Central memory CD8-positive, alpha-beta T cell (primary cell): Measurements from ENCODE around the gene AK4.

Experiments used
- ATAC-seq: fragments of 150-1000 bp; cut with Tn5 transposase; replicated peaks from 2 replicates; pipeline ENCODE4 v1.10.0; 2022; ENCODE audit warnings: mild to moderate bottlenecking, moderate FRiP score, moderate number of reproducible peaks; ENCODE audit not compliant: poor library complexity, severe bottlenecking; ENCODE audit errors: extremely low read depth
- DNase-seq, 2 donors: peaks; one replicate each; pipeline ENCODE4 v3.0.0; 2021; ENCODE audit warnings: low spot score in 2 of 2
- H3K27ac Mint-ChIP-seq: one replicate; pipeline ENCODE4 v1.8.0; 2022; ENCODE audit warnings: low read depth, mild to moderate bottlenecking, moderate library complexity, mixed read lengths
- H3K27me3 Mint-ChIP-seq: one replicate; pipeline ENCODE4 v1.8.0; 2022; ENCODE audit warnings: mixed read lengths
- H3K36me3 Mint-ChIP-seq: one replicate; pipeline ENCODE4 v1.8.0; 2022; ENCODE audit warnings: mild to moderate bottlenecking, moderate library complexity, mixed read lengths; ENCODE audit not compliant: insufficient read depth
- H3K4me1 Mint-ChIP-seq: one replicate; pipeline ENCODE4 v1.8.0; 2022; ENCODE audit warnings: mixed read lengths
- H3K4me3 Mint-ChIP-seq: one replicate; pipeline ENCODE4 v1.8.0; 2022; ENCODE audit warnings: mild to moderate bottlenecking, moderate library complexity, mixed read lengths
- H3K9me3 Mint-ChIP-seq: one replicate; pipeline ENCODE4 v1.8.0; 2022; ENCODE audit warnings: mixed read lengths

Gene AK4

GRCh38 chr1:65172936-65173690 lies 25.1 kb downstream of the AK4 start:
- H3K4me1 Mint-ChIP-seq: no peaks in the 10 kb centered on the region
- H3K36me3 Mint-ChIP-seq: no peaks in the 10 kb centered on the region
- H3K9me3 Mint-ChIP-seq: no peaks in the 10 kb centered on the region
- ATAC-seq (no peak), DNase-seq (no peak)
- H3K4me3 Mint-ChIP-seq: no peak overlapping the region
- no peak overlapping the region for H3K27ac Mint-ChIP-seq
- peaks cover 56% of the 10 kb centered on the region for H3K27me3 Mint-ChIP-seq

- Mint-ChIP-seq H3K27me3 (peaks cover 53% of the 10 kb centered on the region), H3K9me3 (no peaks in the 10 kb centered on the region), H3K4me1 (no peaks in the 10 kb centered on the region), H3K4me3 (no peak overlapping the region), H3K27ac (no peak overlapping the region), H3K36me3 (peaks cover 2% of the 10 kb centered on the region)
- ATAC-seq: no peak
- DNase-seq: no peak
Measured at GRCh38 chr1:65174585-65174984, 26.6 kb downstream of the AK4 start.

DNA sequence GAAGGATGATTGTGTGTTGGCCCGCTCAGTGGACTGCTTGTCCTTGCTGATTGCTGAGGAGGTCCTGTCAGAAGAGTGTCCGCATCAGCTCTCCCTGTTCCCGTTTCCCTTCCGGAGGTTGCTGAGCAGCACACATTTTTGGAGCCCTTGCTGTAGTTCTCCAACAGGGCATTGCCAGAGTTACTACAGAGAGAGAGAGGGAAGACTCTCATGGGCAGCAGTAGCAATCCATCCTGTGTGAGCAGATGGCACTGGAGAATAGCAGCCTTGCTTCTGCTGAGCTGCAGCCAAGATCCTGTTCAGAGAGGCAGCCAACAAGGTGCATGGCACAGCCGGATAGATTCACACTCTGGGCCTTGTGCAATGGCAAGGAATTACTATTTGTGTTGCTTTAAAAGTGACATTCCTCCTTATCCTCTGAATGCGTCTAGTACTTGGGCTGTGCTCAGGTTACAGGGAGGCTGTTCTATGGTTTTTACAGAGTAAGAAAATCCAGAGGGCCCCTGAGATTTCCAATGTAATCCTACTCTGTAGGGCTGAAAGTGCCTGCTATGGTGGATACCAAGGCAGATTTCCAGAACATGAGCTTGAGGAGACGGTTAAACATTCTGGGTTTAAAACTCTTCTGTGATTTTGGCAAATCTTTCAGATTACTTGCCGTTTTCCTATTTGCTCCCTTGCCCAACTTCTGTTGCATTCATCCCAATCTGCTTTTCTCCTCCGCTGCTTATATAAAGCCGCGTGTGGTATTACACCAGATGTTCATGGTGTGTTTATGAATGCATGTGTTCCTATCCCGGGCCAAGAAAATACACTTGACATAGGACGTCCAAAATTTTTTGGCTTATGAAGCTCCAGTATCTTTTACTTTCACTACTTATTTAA lies 27.4 kb downstream of the AK4 start:
- Mint-ChIP-seq H3K36me3 (peaks cover 2% of the 10 kb centered on the region), H3K27me3 (peaks cover 50% of the 10 kb centered on the region), H3K4me3 (no peak overlapping the region), H3K4me1 (no peaks in the 10 kb centered on the region), H3K9me3 (no peaks in the 10 kb centered on the region), H3K27ac (no peak overlapping the region)
- no peak for ATAC-seq
- DNase-seq: no peak

GRCh38 chr1:65176056-65176450 lies 28.1 kb downstream of the AK4 start:
- Mint-ChIP-seq H3K27me3 (peaks cover 50% of the 10 kb centered on the region), H3K4me1 (no peaks in the 10 kb centered on the region), H3K27ac (no peak overlapping the region), H3K36me3 (peaks cover 2% of the 10 kb centered on the region), H3K9me3 (no peaks in the 10 kb centered on the region), H3K4me3 (no peak overlapping the region)
- DNase-seq: no peak
- ATAC-seq: no peak

- H3K36me3 Mint-ChIP-seq: peaks cover 2% of the 10 kb centered on the region
- no peaks in the 10 kb centered on the region for H3K9me3 Mint-ChIP-seq
- no peak for DNase-seq
- H3K4me3 Mint-ChIP-seq: no peak overlapping the region
- H3K4me1 Mint-ChIP-seq: no peaks in the 10 kb centered on the region
- peaks cover 50% of the 10 kb centered on the region for H3K27me3 Mint-ChIP-seq
- no peak overlapping the region for H3K27ac Mint-ChIP-seq
- ATAC-seq: no peak
Measured at GRCh38 chr1:65176591-65176990, 28.6 kb downstream of the AK4 start.

- no peak overlapping the region for H3K27ac Mint-ChIP-seq
- DNase-seq: no peak
- H3K27me3 Mint-ChIP-seq: peaks cover 50% of the 10 kb centered on the region
- peaks cover 2% of the 10 kb centered on the region for H3K36me3 Mint-ChIP-seq
- H3K4me3 Mint-ChIP-seq: no peak overlapping the region
- no peak for ATAC-seq
- no peaks in the 10 kb centered on the region for H3K4me1 Mint-ChIP-seq
- H3K9me3 Mint-ChIP-seq: no peaks in the 10 kb centered on the region
Measured at GRCh38 chr1:65177457-65177856, 29.5 kb downstream of the AK4 start.

DNA sequence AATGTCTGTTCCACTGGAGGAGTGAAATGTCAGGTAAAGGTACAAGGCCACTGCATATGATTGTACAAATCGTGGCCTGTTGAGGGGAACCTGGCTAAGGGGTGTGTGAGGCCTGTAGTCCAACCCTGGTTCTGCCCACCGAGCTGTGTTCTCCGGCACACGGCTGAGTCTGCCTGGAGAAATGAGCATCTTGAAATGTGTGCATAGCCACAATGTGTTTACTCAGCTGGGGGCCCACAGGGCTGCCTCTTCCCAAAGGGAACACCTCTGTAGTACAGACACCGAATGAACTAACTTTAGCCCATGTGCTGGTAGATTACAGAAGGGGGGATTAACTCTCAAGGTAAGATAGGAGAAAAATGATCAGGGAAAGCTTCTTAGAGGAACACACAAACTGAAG lies 30.2 kb downstream of the AK4 start:
- H3K27ac Mint-ChIP-seq: no peak overlapping the region

GRCh38 chr1:65179148-65179547 lies 31.1 kb downstream of the AK4 start:
- DNase-seq: no peak
- Mint-ChIP-seq H3K4me1 (no peaks in the 10 kb centered on the region), H3K27me3 (peaks cover 36% of the 10 kb centered on the region), H3K4me3 (no peak overlapping the region), H3K36me3 (peaks cover 2% of the 10 kb centered on the region), H3K27ac (no peak overlapping the region), H3K9me3 (no peaks in the 10 kb centered on the region)
- ATAC-seq: no peak

More for the DNA sequence above, 30.2 kb downstream of the AK4 start:
- H3K4me3 Mint-ChIP-seq: no peak overlapping the region
- no peaks in the 10 kb centered on the region for H3K9me3 Mint-ChIP-seq
- peaks cover 2% of the 10 kb centered on the region for H3K36me3 Mint-ChIP-seq
- ATAC-seq: no peak
- H3K27me3 Mint-ChIP-seq: peaks cover 45% of the 10 kb centered on the region
- no peaks in the 10 kb centered on the region for H3K4me1 Mint-ChIP-seq
- DNase-seq: no peak

- ATAC-seq: no peak
- Mint-ChIP-seq H3K9me3 (no peaks in the 10 kb centered on the region), H3K27me3 (peaks cover 23% of the 10 kb centered on the region), H3K27ac (no peak overlapping the region), H3K4me1 (no peaks in the 10 kb centered on the region), H3K4me3 (no peak overlapping the region), H3K36me3 (peaks cover 2% of the 10 kb centered on the region)
- no peak for DNase-seq
Measured at GRCh38 chr1:65180977-65181376, 33.0 kb downstream of the AK4 start.

DNA sequence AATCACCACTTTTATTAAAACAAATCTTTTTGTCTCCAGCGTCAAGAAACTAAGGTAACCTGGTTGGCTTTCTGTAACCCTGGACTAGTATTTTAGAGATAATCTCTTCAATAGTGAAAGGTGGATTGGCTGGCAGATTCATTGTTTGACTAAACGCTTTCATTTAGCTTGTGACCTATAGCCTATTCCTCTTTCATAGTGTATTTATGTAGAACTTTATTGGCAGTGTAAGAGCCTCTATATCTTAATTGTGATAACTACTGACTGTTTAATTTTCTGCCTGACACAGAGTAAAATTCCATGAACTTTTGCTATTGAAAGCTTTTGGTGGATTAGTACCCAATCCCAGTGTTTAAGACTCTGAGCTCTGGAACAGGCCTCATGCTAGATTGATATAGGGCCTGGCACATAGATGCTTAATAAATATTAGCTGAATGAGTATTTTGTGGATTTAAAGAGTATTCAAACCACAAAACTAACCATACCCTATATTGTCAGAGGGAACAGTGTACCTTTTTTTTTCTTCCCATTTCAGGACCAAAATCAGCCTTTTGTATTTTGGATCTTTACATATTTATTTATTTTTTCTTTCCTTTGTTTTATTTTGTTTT lies 34.8 kb downstream of the AK4 start:
- H3K4me3 Mint-ChIP-seq: no peak overlapping the region
- ATAC-seq (no peak), DNase-seq (no peak)
- no peaks in the 10 kb centered on the region for H3K4me1 Mint-ChIP-seq
- peaks cover 9% of the 10 kb centered on the region for H3K27me3 Mint-ChIP-seq
- no peak overlapping the region for H3K27ac Mint-ChIP-seq
- H3K36me3 Mint-ChIP-seq: peaks cover 2% of the 10 kb centered on the region
- H3K9me3 Mint-ChIP-seq: no peaks in the 10 kb centered on the region

DNA sequence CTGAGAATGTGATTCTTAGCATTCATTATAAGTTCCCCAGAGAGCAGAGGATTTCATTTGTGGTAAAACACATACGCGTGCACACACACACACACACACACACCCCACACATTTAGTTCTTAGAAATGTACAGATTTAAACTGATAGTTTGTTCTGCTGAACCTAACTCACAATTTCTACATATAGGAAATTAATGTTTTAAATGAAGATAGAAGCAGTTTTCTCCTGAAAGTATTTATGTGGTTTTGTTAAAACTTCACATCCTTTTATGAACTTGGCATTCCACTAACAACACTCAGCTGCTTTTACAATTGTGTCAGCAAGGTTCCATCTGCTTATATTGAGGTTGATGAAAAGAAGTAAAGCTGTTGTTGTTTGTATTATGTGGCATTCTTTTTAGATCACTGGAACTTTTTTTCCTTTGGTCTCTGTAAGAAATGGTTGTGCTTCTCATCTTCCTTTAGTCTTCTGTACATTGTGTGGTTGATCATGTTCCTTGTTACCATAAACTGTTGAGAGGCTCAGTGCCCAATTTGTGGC lies 41.6 kb downstream of the AK4 start:
- H3K4me1 Mint-ChIP-seq: no peaks in the 10 kb centered on the region
- peaks cover 18% of the 10 kb centered on the region for H3K27me3 Mint-ChIP-seq
- no peaks in the 10 kb centered on the region for H3K36me3 Mint-ChIP-seq
- ATAC-seq (no peak), DNase-seq (no peak)
- no peak overlapping the region for H3K27ac Mint-ChIP-seq
- no peak overlapping the region for H3K4me3 Mint-ChIP-seq
- no peaks in the 10 kb centered on the region for H3K9me3 Mint-ChIP-seq

GRCh38 chr1:65190229-65190628 lies 42.2 kb downstream of the AK4 start:
- Mint-ChIP-seq H3K27ac (no peak overlapping the region), H3K36me3 (no peaks in the 10 kb centered on the region), H3K27me3 (peaks cover 18% of the 10 kb centered on the region), H3K4me3 (no peak overlapping the region), H3K9me3 (no peaks in the 10 kb centered on the region), H3K4me1 (no peaks in the 10 kb centered on the region)
- DNase-seq: no peak
- no peak for ATAC-seq
